GM19239 (cell line): ENCODE measurements around the gene SERINC2.
"Not testable (repeated sequence)": the region's sequence is repeated elsewhere in the genome, so short reads cannot be mapped to it uniquely, and the experiment has no call there.

Source experiments
- DNase-seq: peaks from one replicate; pipeline ENCODE4 v3.0.0; 2011; ENCODE audit warnings: low spot score; ENCODE audit not compliant: insufficient read length
- FAIRE-seq: peaks from 2 replicates; lab custom pipeline; 2011; peaks lifted over from hg19 to GRCh38; lab: Jason Lieb, UNC

The SERINC2 gene

DNA sequence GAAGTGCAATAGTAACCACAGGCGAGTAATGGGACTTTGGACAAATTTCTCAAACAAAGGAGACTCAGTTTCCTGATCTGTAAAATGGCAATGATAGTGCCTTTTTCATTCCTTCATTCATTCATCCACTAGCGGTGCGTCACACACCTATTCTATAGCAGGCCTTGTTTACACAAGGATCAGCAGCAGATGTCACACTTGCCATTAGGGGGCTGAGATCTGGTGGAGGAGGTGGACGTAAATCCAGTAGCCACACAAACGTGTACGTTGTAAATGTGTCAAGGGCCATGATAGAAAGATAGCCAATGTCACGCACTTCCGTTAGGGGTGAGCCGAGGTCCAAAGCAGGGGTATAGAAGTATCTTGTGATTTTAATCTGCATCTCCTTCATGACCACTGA is 34.2 kb downstream of the SERINC2 start:
- FAIRE-seq: no peak
- DNase-seq: no peak

DNA sequence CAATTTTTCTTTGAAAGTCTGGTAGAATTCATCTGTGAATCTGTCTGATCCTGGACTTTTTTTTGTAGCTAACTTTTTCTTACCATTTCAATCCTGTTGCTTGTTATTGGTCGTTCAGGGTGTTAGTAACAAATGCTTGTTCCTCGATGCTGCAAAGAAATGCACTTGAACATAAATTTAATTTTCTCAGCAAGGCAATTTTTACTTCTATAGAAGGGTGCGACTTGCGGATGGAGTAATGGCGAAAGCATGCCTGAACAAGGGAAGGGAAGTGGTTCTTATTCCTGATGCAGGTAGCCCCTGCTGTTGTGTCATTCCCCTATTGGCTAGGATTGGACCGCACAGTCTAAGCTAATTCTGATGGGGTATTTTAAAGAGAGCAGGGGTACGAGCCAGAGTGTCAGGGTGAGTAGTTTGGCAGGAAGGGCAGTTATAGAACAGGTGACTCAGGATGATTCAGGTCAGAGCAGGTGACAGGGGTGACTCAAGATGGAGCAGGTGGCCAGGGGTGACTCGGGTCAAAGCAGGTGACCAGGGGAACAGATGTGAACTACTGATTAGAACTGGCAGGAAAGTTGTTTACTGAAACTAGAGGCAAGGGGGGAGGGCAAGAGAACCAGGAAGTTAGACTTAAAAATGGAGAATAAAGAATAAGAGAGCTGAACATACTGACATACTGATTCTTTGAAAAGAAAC is 40.5 kb downstream of the SERINC2 start:
- DNase-seq (no peak), FAIRE-seq (no peak)

- no peak for DNase-seq
- FAIRE-seq: no peak
These were observed 45.4 kb downstream of the SERINC2 start for GRCh38 chr1:31458287-31458896.

DNA sequence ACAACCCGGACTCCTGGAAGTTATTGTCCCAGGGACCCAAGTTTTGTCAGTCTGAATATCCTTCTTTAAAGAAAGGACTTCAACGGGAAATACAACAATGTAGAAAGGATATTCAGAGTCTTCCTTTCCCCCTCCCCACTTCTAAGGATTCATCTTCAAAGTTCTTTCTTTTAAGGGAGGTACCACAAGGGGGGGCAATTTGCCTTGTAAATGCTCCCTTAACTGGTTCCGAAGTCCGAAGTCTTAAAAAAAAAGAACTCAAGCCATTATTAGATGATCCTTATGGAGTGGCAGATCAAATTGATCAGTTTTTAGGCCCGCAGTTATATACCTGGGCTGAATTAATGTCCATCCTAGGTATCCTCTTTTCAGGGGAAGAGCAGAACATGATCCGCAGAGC is 47.0 kb downstream of the SERINC2 start:
- DNase-seq (no peak), FAIRE-seq (no peak)

DNA sequence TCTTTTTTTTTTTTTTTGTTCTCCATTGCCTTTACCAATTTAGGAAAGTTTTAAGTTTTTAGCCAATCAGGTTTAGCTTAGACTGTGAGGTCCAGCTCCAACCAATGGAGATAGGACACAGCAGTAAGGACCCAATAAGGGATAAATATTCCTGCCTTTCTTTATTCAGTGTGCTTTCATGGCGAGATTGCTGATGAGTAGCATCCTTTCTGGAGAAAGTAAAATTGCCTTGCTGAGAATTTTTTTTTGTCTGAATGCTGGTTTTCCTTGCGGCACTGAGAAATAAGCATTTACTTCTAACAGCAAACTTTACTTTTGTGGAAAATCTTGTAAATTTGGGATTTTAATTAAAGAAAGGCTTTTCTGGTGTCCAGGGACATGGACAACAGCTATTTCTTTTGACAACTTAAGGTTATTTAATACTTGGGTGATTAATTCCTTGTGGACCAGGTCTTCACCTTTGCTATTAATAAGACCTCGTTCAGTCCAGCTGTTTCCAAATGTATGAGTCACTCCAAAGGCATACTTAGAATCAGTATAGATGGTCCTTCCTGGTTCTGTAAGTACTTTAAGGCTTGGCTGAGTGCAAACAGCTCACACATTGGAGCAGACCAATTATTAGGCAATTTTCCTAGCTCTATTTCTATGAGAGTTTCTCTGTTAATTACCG is 54.1 kb downstream of the SERINC2 start:
- DNase-seq (no peak), FAIRE-seq (peak; percentile 52)

- FAIRE-seq (peak; percentile 45), DNase-seq (no peak)
These were observed 57.8 kb downstream of the SERINC2 start for GRCh38 chr1:31470794-31471315.

DNA sequence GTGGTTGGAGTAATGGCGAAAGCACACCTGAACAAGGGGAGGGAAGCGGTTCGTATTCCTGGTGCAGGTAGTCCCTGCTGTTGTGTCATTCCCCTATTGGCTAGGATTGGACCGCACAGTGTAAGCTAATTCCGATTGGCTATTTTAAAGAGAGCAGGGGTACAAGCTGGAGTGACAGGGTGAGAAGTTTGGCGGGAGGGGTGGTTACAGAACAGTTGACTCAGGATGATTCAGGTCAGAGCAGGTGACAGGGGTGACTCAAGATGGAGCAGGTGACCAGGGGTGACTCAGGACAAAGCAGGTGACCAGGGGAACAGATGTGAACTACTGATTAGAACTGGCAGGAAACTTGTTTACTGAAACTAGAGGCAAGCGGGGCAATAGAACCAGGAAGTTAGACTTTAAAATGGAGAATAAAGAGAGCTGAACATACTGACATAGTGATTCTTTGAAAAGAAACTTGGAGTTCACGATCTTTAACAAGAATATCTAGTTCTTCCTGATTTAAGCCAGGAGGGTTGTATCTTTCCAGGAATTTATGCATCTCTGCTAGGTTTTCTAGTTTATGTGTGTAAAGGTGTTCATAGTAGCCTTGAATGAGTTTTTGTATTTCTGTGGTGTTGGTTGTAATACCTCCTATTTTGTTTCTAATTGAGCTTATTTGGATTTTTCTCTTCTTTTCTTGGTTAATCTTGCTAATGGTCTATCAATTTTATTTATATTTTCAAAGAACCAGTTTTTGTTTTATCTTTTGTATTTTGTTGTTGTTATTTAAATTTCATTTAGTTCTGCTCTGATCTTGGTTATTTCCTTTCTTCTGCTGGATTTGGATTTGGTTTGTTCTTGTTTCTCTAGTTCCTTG is 58.7 kb downstream of the SERINC2 start:
- FAIRE-seq: peak; percentile 52
- not testable (repeated sequence) for DNase-seq

DNA sequence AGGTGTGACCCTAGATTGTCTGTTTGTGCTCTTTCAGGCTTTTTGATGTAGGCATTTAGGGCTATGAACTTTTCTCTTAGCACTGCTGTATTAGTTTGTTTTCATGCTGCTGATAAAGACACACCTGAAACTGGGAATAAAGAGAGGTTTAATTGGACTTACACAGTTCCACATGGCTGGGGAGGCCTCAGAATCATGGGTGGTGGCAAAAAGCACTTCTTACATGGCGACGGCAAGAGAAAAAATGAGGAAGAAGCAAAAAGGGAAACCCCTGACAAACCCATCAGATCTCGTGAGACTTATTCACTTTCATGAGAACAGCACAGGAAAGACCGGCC is 59.3 kb downstream of the SERINC2 start:
- not testable (repeated sequence) for FAIRE-seq, DNase-seq

- peak; percentile 52 for FAIRE-seq
- DNase-seq: not testable (repeated sequence)
These were observed 59.7 kb downstream of the SERINC2 start for GRCh38 chr1:31472673-31473072.

DNA sequence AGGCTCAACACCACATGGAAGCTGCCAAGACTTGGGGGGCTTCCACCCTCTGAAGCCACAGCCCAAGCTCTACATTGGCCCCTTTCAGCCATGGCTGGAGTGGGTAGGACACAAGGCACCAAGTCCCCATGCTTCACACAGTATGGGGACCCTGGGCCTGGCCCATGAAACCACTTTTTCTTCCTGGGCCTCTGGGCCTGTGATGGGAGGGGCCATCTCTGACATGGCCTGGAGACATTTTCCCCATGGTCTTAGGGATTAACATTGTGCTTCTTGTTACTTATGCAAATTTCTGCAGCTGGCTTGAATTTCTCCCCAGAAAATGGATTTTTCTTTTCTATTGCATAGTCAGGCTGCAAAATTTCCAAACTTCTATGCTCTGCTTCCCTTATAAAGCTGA is 60.5 kb downstream of the SERINC2 start:
- FAIRE-seq, DNase-seq: not testable (repeated sequence)

DNA sequence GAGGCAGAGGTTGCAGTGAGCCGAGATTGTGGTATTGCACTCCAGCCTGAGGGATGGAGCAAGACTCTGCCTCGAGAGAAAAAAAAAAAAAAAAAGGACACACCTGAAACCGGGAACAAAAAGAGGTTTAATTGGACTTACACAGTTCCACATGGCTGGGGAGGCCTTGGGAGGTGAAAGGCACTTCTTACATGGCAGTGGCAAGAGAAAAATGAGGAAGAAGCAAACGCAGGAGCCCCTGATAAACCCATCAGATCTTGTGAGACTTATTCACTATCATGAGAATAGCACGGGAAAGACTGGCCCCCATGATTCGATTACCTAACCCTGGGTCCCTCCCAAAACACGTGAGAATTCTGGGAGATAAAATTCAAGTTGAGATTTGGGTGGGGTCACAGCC is 61.6 kb downstream of the SERINC2 start:
- DNase-seq, FAIRE-seq: not testable (repeated sequence)

GRCh38 chr1:31476891-31477846 is 64.2 kb downstream of the SERINC2 start:
- DNase-seq (no peak), FAIRE-seq (peak; percentile 95)

- FAIRE-seq: peak; percentile 72
- no peak for DNase-seq
These were observed 65.2 kb downstream of the SERINC2 start for GRCh38 chr1:31478167-31478566.

DNA sequence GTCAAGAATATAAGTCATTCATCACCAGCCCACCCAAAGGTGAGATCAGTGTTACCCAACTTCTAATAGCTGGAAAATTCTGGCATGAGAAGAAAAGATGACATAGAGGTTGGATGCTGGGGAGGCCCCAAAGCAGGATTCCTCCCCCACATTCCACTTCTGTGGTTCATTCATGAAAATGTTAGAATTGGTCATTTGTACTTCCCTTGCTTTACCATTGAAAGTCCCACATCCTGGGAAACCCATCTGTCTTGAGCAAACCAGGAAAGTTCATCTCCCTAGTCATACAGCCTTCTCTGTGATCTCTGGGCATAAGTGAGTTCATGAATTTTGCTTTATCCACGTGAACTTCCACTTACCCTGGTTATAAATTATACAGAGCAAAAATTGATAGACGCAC is 66.8 kb downstream of the SERINC2 start:
- FAIRE-seq: no peak
- DNase-seq: no peak

DNA sequence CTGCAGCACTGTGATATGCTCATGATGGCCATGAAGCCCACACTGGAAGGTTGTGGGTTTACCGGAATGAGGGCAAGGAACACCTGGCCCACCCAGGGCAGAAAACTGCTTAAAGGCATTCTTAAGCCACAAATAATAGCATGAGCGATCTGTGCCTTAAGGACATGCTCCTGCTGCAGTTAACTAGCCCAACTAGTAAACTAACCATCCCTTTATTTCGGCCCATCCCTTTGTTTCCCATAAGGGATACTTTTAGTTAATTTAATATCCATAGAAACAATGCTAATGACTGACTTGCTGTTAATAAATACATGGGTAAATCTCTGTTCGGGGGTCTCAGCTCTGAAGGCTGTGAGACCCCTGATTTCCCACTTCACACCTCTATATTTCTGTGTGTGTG is 67.4 kb downstream of the SERINC2 start:
- not testable (repeated sequence) for FAIRE-seq, DNase-seq

DNA sequence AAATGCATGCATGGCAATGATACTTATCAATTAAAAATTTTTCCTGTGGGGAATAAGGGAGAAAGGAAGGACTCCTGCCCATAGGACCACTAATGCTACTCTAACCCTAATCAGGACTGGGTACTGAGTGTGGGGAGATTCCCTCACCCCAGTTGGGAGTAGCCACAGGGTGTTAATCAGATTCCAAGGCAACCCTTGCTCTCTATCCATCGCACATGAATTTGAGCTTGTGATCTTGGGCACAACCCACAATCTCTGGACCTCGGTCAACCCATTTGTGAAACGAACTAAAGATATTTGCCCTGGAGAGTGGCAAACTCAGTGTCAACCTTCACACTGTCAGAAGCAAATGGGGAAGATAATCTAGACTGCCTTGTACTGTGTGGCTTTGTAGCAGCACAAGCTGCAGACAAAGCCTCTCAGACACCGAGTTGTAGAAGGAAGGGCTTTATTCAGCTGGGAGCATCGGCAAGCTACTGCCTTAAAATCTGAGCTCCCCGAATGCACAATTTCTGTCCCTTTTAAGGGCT is 69.5 kb downstream of the SERINC2 start:
- no peak for DNase-seq
- FAIRE-seq: no peak

DNA sequence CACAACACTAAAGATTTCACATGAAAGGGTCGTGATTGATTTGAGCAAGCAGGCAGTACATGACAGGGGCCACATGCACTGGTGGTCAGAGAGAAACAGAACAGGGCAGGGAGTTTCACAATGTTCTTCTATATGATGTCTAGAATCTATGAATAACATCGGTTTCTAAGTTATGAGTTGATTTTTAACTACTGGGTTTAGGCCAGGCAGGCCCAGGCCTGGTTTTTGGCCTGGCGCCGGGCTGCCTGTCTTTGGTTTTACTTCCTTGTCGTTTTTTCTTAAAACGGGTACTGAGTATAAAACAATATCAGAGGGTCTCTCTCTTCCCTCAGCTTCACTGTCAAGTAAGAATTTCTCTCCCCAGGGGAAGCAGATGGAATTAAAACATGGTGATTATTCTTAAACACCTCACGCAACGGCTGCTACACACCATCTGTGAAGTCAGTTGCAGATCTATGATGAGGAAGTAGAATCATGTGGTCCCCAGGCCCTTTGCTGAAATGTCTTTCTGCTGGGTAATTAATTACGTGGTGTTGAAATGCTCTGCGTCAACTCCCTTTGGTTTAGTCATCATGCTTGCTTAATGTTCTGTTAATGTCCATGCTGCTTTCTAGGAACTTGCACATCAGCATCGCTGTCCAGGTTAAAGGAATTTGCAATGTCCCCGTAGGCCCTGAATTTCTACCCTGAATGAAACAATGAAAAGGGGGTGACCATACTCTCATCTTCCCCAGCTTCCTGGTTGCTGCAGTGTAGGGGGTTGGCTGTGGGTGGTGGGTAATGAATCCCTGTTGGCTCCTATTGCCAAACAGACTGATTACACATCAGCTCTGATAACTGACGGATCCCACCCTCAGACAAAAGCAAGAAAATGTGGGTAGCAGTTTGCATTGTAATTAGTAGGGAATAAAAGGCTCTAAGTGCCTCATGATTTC is 70.3 kb downstream of the SERINC2 start:
- peak; percentile 95 for FAIRE-seq
- no peak for DNase-seq
